ENCODE results near the gene MICAL3.

GRCh38 chr22:17779286-17780115 is 244.9 kb downstream of the MICAL3 start:
- TF ChIP-seq ZNF565 (CRISPR knock-in tag; conservative IDR thresholded peaks at IDR 0.05; ENCODE audit: low read depth) (no peak), CSDC2 (CRISPR knock-in tag; IDR thresholded peaks at IDR 0.05) (no peak)
- TF ChIP-seq, protein P1, sequence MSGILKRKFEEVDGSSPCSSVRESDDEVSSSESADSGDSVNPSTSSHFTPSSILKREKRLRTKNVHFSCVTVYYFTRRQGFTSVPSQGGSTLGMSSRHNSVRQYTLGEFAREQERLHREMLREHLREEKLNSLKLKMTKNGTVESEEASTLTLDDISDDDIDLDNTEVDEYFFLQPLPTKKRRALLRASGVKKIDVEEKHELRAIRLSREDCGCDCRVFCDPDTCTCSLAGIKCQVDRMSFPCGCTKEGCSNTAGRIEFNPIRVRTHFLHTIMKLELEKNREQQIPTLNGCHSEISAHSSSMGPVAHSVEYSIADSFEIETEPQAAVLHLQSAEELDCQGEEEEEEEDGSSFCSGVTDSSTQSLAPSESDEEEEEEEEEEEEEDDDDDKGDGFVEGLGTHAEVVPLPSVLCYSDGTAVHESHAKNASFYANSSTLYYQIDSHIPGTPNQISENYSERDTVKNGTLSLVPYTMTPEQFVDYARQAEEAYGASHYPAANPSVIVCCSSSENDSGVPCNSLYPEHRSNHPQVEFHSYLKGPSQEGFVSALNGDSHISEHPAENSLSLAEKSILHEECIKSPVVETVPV (CRISPR knock-in tag; IDR thresholded peaks at IDR 0.05) = no peak
